CD14-positive monocyte (primary cell): Measurements from ENCODE around the gene OXCT2. TPM values are rescaled to one million over a fixed set of nuclear protein-coding genes. Genes with fewer than 3 reads are reported as not detected.

ENCODE experiments used
- DNase-seq, 3 donors: peaks; one replicate each; pipeline ENCODE4 v3.0.0-alpha.2; 2011 to 2022
- H2AFZ ChIP-seq: 2 replicates; pipeline ENCODE4 v1.6.0; 2012; ENCODE audit warnings: mild to moderate bottlenecking, low read depth, low read length, inconsistent platforms; ENCODE audit not compliant: insufficient read depth, poor library complexity, severe bottlenecking
- H3K27ac ChIP-seq, 2 donors: 1 replicate in 1 of 2; 2 replicates in 1 of 2; pipeline ENCODE4 v1.5.1; 2012 to 2013; ENCODE audit warnings: low read length in 2 of 2, control low read depth in 1 of 2, inconsistent platforms in 1 of 2, low read depth in 1 of 2, mild to moderate bottlenecking in 1 of 2
- H3K27me3 ChIP-seq, 2 donors: one replicate each; pipeline versions ENCODE4 v1.6.0 to v1.6.1; 2011 to 2013; ENCODE audit warnings: low read length in 2 of 2; ENCODE audit not compliant: control insufficient read depth in 2 of 2, insufficient read depth in 2 of 2
- H3K36me3 ChIP-seq, 2 donors: replicated peaks in 1 of 2; 1 replicate in 1 of 2; 2 replicates in 1 of 2; pipeline versions ENCODE4 v1.5.1 to v1.6.1; 2012 to 2013; ENCODE audit warnings: low read length in 2 of 2, control low read depth in 1 of 2, inconsistent platforms in 1 of 2, mild to moderate bottlenecking in 1 of 2; ENCODE audit not compliant: insufficient read depth in 2 of 2, control insufficient read depth in 1 of 2
- H3K4me1 ChIP-seq, 2 donors: 1 replicate in 1 of 2; 2 replicates in 1 of 2; pipeline versions ENCODE4 v1.5.1 to v1.6.1; 2012 to 2013; ENCODE audit warnings: low read length in 2 of 2, control low read depth in 1 of 2, inconsistent platforms in 1 of 2, mild to moderate bottlenecking in 1 of 2, moderate library complexity in 1 of 2; ENCODE audit not compliant: insufficient read depth in 2 of 2, control insufficient read depth in 1 of 2
- H3K4me2 ChIP-seq: replicated peaks from 2 replicates; pipeline ENCODE3; 2012; ENCODE audit warnings: low read length, moderate library complexity, mild to moderate bottlenecking; ENCODE audit not compliant: poor library complexity, severe bottlenecking; ENCODE audit errors: extremely low read depth
- H3K4me3 ChIP-seq, 3 experiments: fragments of 200-600 bp in 1 of 3; sonication (generic) in 1 of 3; replicated peaks in 1 of 3; 1 replicate in 2 of 3; 2 replicates in 1 of 3; pipeline ENCODE4 v1.5.1; 2011 to 2013; ENCODE audit warnings: low read length in 3 of 3, mild to moderate bottlenecking in 3 of 3, control low read depth in 2 of 3, low read depth in 2 of 3, inconsistent platforms in 1 of 3, moderate library complexity in 1 of 3
- H3K79me2 ChIP-seq: 2 replicates; pipeline ENCODE4 v1.6.0; 2012; ENCODE audit warnings: mild to moderate bottlenecking, control low read depth, inconsistent platforms, low read length, moderate library complexity; ENCODE audit not compliant: insufficient read depth
- H3K9ac ChIP-seq: 2 replicates; pipeline ENCODE4 v1.6.0; 2017; ENCODE audit warnings: low read length, mild to moderate bottlenecking; ENCODE audit not compliant: insufficient read depth, poor library complexity, severe bottlenecking
- H3K9me3 ChIP-seq, 2 donors: replicated peaks in 1 of 2; 1 replicate in 1 of 2; 2 replicates in 1 of 2; pipeline versions ENCODE4 v1.5.1 to v1.6.1; 2012 to 2013; ENCODE audit warnings: low read length in 2 of 2, control low read depth in 1 of 2; ENCODE audit not compliant: control insufficient read depth in 1 of 2, insufficient read depth in 1 of 2
- H4K20me1 ChIP-seq: 2 replicates; pipeline ENCODE4 v1.6.0; 2012; ENCODE audit warnings: mild to moderate bottlenecking, low read length, control low read depth, moderate library complexity; ENCODE audit not compliant: insufficient read depth
- H3K27ac Mint-ChIP-seq, 7 donors: one replicate each; pipeline ENCODE4 v1.8.0; 2020; ENCODE audit warnings: mild to moderate bottlenecking in 7 of 7, mixed read lengths in 7 of 7, moderate library complexity in 6 of 7, inconsistent platforms in 2 of 7
- H3K27me3 Mint-ChIP-seq, 3 donors: one replicate each; pipeline ENCODE4 v1.8.0; 2021 to 2022; ENCODE audit warnings: low read depth in 3 of 3, mild to moderate bottlenecking in 3 of 3, mixed read lengths in 3 of 3, moderate library complexity in 3 of 3, inconsistent platforms in 1 of 3
- H3K36me3 Mint-ChIP-seq, 2 donors: one replicate each; pipeline ENCODE4 v1.8.0; 2020; ENCODE audit warnings: mixed read lengths in 2 of 2, inconsistent platforms in 1 of 2, mild to moderate bottlenecking in 1 of 2
- H3K4me1 Mint-ChIP-seq: one replicate; pipeline ENCODE4 v1.8.0; 2020; ENCODE audit warnings: mild to moderate bottlenecking, mixed read lengths
- H3K4me3 Mint-ChIP-seq, 2 donors: one replicate each; pipeline ENCODE4 v1.8.0; 2020; ENCODE audit warnings: mild to moderate bottlenecking in 2 of 2, mixed read lengths in 2 of 2, moderate library complexity in 1 of 2
- H3K9me3 Mint-ChIP-seq, 7 donors: one replicate each; pipeline ENCODE4 v1.8.0; 2020 to 2022; ENCODE audit warnings: mixed read lengths in 7 of 7, mild to moderate bottlenecking in 6 of 7, moderate library complexity in 6 of 7, inconsistent platforms in 2 of 7
- CTCF ChIP-seq: fragments of 200-600 bp; IDR thresholded peaks from one replicate; pipeline ENCODE4 v1.8.0; 2022; ENCODE audit warnings: antibody characterized with exemption, mild to moderate bottlenecking
- WGBS: methylation state at CpG from one replicate; pipeline ENCODE4 v1.1.5; 2013; ENCODE audit warnings: missing lambda C conversion rate; ENCODE audit not compliant: insufficient coverage; 5-methylcytosine and 5-hydroxymethylcytosine counted together
- intact Hi-C, 2 donors: fragments of 100-400 bp; cut with micrococcal nuclease; formaldehyde crosslinking; loops; one replicate each; pipeline versions ENCODE4 v1.15.0 to v1.15.1; 2023
- polyA plus RNA-seq, 3 donors: library from polyadenylated mRNA; depleted of rRNA in 1 of 3; unstranded in 2 of 3; stranded (reverse) in 1 of 3; fragments of 300-500 nt in 2 of 3; fragments of >200 nt in 1 of 3; fragmentation: Illumina TruSeq in 2 of 3; gene quantifications; 1 replicate in 2 of 3; 2 replicates in 1 of 3; pipeline ENCODE4 v1.2.3, GENCODE V29; 2012 to 2021

OXCT2 gene
- polyA plus RNA-seq, 3 donors = 0.16 to 1.4 (median 0.38) TPM

- Histone ChIP-seq H3K4me2 (no peak overlapping the region), H3K27me3 (no peaks in the 10 kb centered on the region), H3K27ac (peak overlapping the region in 1 of 2 donors; percentile 33), H2AFZ (peak overlapping the region; percentile 61), H3K36me3 (no peaks in the 10 kb centered on the region), H3K9ac (no peak overlapping the region), H3K4me1 (peaks cover 42 to 51% of the 10 kb centered on the region in 2 donors), H3K79me2 (peaks cover 15% of the 10 kb centered on the region), H3K4me3 (no peak overlapping the region), H4K20me1 (no peaks in the 10 kb centered on the region), H3K9me3 (no peaks in the 10 kb centered on the region)
- intact Hi-C loops = no loop called here
- peaks cover 0 to 1% (median 0%) of the 10 kb centered on the region in 3 donors for H3K27me3 Mint-ChIP-seq
- no peak overlapping the region for H3K4me3 Mint-ChIP-seq
- H3K9me3 Mint-ChIP-seq = peaks cover 2 to 5% (median 4%) of the 10 kb centered on the region in 7 donors
- no peak for TF ChIP-seq CTCF
- no peak for DNase-seq
- H3K36me3 Mint-ChIP-seq = peaks cover 4 to 17% of the 10 kb centered on the region in 2 donors
- 49% methylated on average over 10 of the region's 14 CpGs for WGBS
- peaks cover 49% of the 10 kb centered on the region for H3K4me1 Mint-ChIP-seq
- peak overlapping the region; percentile 7 to 80 (median 42) for H3K27ac Mint-ChIP-seq
These were observed 31.5 kb upstream of the OXCT2 start for GRCh38 chr1:39802496-39803260.

- TF ChIP-seq CTCF = no peak
- Mint-ChIP-seq H3K27me3 (no peaks in the 10 kb centered on the region), H3K4me1 (peaks cover 51% of the 10 kb centered on the region), H3K36me3 (peaks cover 2 to 7% of the 10 kb centered on the region in 2 donors), H3K4me3 (no peak overlapping the region), H3K9me3 (peaks cover 0 to under 1% (median 0%) of the 10 kb centered on the region in 7 donors), H3K27ac (peak overlapping the region in 5 of 7 donors; percentile 68 to 92 (median 82))
- Histone ChIP-seq H3K9ac (no peak overlapping the region), H4K20me1 (no peaks in the 10 kb centered on the region), H3K4me3 (no peak overlapping the region), H3K4me1 (peaks cover 45 to 57% of the 10 kb centered on the region in 2 donors), H2AFZ (no peak overlapping the region), H3K27me3 (no peaks in the 10 kb centered on the region), H3K27ac (peak overlapping the region in 1 of 2 donors; percentile 89), H3K4me2 (no peak overlapping the region), H3K36me3 (no peaks in the 10 kb centered on the region), H3K79me2 (peaks cover 15% of the 10 kb centered on the region), H3K9me3 (no peaks in the 10 kb centered on the region)
- intact Hi-C loops = no loop called here
- no CpG with 5 or more reads among the region's 3 CpGs for WGBS
- no peak for DNase-seq
These were observed 29.3 kb upstream of the OXCT2 start for GRCh38 chr1:39800471-39800835.
